HFFc6 (cell line): ENCODE data around the gene ORM1. TPM values are rescaled to one million over a fixed set of nuclear protein-coding genes. Genes with fewer than 3 reads are reported as not detected.

ENCODE experiments used
- DNase-seq: peaks from one replicate; pipeline ENCODE4 v3.0.0-alpha.2; 2018
- H3K27ac Mint-ChIP-seq: 2 replicates; pipeline ENCODE4 v1.8.0; 2020; ENCODE audit warnings: mild to moderate bottlenecking, mixed read lengths
- H3K27me3 Mint-ChIP-seq: 2 replicates; pipeline ENCODE4 v1.8.0; 2021; ENCODE audit warnings: mild to moderate bottlenecking, moderate library complexity, mixed read lengths; ENCODE audit not compliant: insufficient read depth
- H3K36me3 Mint-ChIP-seq: 2 replicates; pipeline ENCODE4 v1.8.0; 2021; ENCODE audit warnings: low read depth, mixed read lengths
- H3K4me1 Mint-ChIP-seq: 2 replicates; pipeline ENCODE4 v1.8.0; 2020; ENCODE audit warnings: low read depth, mixed read lengths
- H3K4me3 Mint-ChIP-seq: 2 replicates; pipeline ENCODE4 v1.8.0; 2020; ENCODE audit warnings: mild to moderate bottlenecking, moderate library complexity, mixed read lengths
- H3K9me3 Mint-ChIP-seq: 2 replicates; pipeline ENCODE4 v1.8.0; 2020; ENCODE audit warnings: mild to moderate bottlenecking, mixed read lengths
- total RNA-seq, 6 experiments: library from RNA; stranded (reverse); fragmentation: NEBNext Ultra II Directional; extraction: Animal tissue kit (Norgen Biotek cat#: 25700); gene quantifications; 2 replicates in 1 of 6; 3 replicates in 5 of 6; pipeline ENCODE4 v1.2.3, GENCODE V29; 2021
- TF ChIP-seq, protein P1 (sequence below): fragments of 200-600 bp; sonication (generic); IDR thresholded peaks from 2 replicates; pipeline ENCODE4 v1.5.0; 2021; ENCODE audit warnings: antibody characterized with exemption, mild to moderate bottlenecking

ORM1 gene
- total RNA-seq, 6 experiments from 2014 or later, result not detected

GRCh38 chr9:114334490-114334889, 11.6 kb downstream of the ORM1 start:
- Mint-ChIP-seq H3K36me3 (no peaks in the 10 kb centered on the region), H3K9me3 (no peaks in the 10 kb centered on the region), H3K4me1 (peaks cover 7% of the 10 kb centered on the region), H3K27ac (no peak overlapping the region; the same call in 1 of the 2 replicates), H3K27me3 (peaks cover 5% of the 10 kb centered on the region; the same call in 1 of the 2 replicates), H3K4me3 (no peak overlapping the region)
- TF ChIP-seq, protein P1, sequence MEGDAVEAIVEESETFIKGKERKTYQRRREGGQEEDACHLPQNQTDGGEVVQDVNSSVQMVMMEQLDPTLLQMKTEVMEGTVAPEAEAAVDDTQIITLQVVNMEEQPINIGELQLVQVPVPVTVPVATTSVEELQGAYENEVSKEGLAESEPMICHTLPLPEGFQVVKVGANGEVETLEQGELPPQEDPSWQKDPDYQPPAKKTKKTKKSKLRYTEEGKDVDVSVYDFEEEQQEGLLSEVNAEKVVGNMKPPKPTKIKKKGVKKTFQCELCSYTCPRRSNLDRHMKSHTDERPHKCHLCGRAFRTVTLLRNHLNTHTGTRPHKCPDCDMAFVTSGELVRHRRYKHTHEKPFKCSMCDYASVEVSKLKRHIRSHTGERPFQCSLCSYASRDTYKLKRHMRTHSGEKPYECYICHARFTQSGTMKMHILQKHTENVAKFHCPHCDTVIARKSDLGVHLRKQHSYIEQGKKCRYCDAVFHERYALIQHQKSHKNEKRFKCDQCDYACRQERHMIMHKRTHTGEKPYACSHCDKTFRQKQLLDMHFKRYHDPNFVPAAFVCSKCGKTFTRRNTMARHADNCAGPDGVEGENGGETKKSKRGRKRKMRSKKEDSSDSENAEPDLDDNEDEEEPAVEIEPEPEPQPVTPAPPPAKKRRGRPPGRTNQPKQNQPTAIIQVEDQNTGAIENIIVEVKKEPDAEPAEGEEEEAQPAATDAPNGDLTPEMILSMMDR, result no peak
- DNase-seq, result no peak

DNA sequence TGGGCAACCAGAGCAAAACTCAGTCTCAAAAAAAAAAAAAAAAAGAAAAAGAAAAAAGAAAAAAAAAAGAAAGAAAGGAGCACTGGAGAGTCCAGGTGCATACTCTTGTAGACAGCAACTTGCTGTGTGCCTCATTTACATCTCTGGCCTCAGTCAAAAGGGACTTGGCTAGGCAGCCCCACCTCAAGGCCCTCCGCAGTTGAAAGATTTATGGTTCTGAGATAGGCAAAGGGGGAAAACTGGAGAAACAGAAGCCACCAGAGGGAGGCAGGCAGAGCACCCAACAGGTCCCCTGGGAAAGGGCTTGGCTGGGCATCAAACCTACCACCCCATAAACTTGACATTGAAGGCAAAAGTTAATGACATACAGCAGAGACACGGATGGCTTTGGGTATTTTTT, 12.8 kb downstream of the ORM1 start:
- no peak for DNase-seq
- TF ChIP-seq, protein P1, result no peak
- H3K36me3 Mint-ChIP-seq, result 0 out of 2 replicates have a peak, but pooled peaks cover 4% of the 10 kb centered on the region
- peaks cover 2% of the 10 kb centered on the region; the same call in 1 of the 2 replicates for H3K27me3 Mint-ChIP-seq
- H3K4me3 Mint-ChIP-seq, result no peak overlapping the region
- peaks cover 7% of the 10 kb centered on the region for H3K4me1 Mint-ChIP-seq
- H3K9me3 Mint-ChIP-seq, result no peaks in the 10 kb centered on the region
- no peak overlapping the region for H3K27ac Mint-ChIP-seq

DNA sequence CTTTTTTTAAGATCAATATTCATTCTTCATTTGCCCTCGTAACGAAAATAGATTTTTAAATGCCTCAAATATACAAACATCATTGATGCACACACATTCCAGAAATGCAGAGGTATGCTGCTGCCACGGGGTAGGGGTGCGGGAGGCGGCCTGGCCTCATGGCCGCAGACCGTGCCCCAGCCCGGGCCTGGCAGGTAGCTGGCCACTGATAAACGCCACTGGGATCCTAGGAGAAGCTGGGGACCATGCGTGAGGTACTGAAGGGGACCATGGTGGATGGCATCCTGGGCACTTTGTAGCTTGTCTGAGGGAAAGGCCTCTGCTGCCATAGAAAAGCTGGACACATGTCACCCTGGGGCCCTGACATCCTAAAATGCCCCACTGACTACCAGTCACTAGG, 13.3 kb downstream of the ORM1 start:
- no peak overlapping the region for H3K4me3 Mint-ChIP-seq
- no peaks in the 10 kb centered on the region; the same call in 1 of the 2 replicates for H3K27me3 Mint-ChIP-seq
- DNase-seq, result no peak
- peaks cover 7% of the 10 kb centered on the region for H3K4me1 Mint-ChIP-seq
- no peak overlapping the region for H3K27ac Mint-ChIP-seq
- H3K9me3 Mint-ChIP-seq, result no peaks in the 10 kb centered on the region
- TF ChIP-seq, protein P1, result no peak
- H3K36me3 Mint-ChIP-seq, result peaks cover 4% of the 10 kb centered on the region; the same call in 1 of the 2 replicates

- Mint-ChIP-seq H3K27ac (no peak overlapping the region), H3K27me3 (no peaks in the 10 kb centered on the region; the same call in none of the 2 replicates)
These were observed 13.9 kb downstream of the ORM1 start for GRCh38 chr9:114336699-114337395.

GRCh38 chr9:114338187-114338586, 15.3 kb downstream of the ORM1 start:
- H3K27me3 Mint-ChIP-seq, result no peaks in the 10 kb centered on the region; the same call in 1 of the 2 replicates
- H3K36me3 Mint-ChIP-seq, result peaks cover 13% of the 10 kb centered on the region; the same call in 1 of the 2 replicates
- H3K27ac Mint-ChIP-seq, result no peak overlapping the region
- no peak overlapping the region for H3K4me3 Mint-ChIP-seq
- TF ChIP-seq, protein P1, result no peak
- no peak for DNase-seq
- H3K9me3 Mint-ChIP-seq, result no peaks in the 10 kb centered on the region
- H3K4me1 Mint-ChIP-seq, result peaks cover 7% of the 10 kb centered on the region

More at GRCh38 chr9:114336699-114337395, 13.9 kb downstream of the ORM1 start:
- DNase-seq, result no peak
- Mint-ChIP-seq H3K4me3 (no peak overlapping the region), H3K36me3 (peaks cover 11% of the 10 kb centered on the region; the same call in 1 of the 2 replicates), H3K9me3 (no peaks in the 10 kb centered on the region), H3K4me1 (peaks cover 7% of the 10 kb centered on the region)
- TF ChIP-seq, protein P1, result no peak
